ENCODE results near the gene ERC1. TPM values are rescaled to one million over a fixed set of nuclear protein-coding genes. Genes with fewer than 3 reads are reported as not detected.
A peak's percentile ranks its signal among the peaks of the same experiment; 100 is the strongest.
"Not testable (repeated sequence)": the region's sequence is repeated elsewhere in the genome, so short reads cannot be mapped to it uniquely, and the experiment has no call there.

The ERC1 gene
- total RNA-seq, 1 donor from 2014 or later: 16.6 TPM

DNA sequence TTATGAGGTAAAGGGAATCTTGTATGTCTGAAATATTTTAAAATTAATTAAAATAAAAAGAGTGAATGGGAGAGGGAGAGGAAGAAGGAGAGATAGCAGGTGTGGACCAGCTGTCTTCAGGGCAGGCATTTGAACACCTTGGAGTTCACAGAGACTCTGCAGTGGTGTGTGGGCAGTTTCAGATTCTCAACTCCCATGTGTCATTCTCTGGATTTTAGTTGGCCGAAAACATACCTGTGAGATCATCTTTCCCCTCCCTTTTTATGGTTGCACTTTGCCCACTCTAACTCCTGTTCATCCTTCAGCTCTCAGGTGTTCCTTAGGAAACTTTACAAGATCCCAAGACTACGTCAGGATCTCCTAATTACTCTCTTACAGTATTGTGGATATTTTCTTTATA lies 108.1 kb downstream of the ERC1 start:
- FAIRE-seq (no peak), DNase-seq (ENCODE audit: low read depth) (no peak)
- TF ChIP-seq, protein P1, sequence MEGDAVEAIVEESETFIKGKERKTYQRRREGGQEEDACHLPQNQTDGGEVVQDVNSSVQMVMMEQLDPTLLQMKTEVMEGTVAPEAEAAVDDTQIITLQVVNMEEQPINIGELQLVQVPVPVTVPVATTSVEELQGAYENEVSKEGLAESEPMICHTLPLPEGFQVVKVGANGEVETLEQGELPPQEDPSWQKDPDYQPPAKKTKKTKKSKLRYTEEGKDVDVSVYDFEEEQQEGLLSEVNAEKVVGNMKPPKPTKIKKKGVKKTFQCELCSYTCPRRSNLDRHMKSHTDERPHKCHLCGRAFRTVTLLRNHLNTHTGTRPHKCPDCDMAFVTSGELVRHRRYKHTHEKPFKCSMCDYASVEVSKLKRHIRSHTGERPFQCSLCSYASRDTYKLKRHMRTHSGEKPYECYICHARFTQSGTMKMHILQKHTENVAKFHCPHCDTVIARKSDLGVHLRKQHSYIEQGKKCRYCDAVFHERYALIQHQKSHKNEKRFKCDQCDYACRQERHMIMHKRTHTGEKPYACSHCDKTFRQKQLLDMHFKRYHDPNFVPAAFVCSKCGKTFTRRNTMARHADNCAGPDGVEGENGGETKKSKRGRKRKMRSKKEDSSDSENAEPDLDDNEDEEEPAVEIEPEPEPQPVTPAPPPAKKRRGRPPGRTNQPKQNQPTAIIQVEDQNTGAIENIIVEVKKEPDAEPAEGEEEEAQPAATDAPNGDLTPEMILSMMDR (IDR thresholded peaks at IDR 0.05; ENCODE audit: insufficient read depth, low read length, severe bottlenecking): no peak
- no peaks in the 10 kb centered on the region for H3K27me3 ChIP-seq (ENCODE audit: control insufficient read depth, insufficient read depth, low read length)
- H3K36me3 ChIP-seq (ENCODE audit: control insufficient read depth, insufficient read depth, low read length): peaks cover 3% of the 10 kb centered on the region
- no peak overlapping the region for H3K4me3 ChIP-seq (ENCODE audit: low read depth, low read length)

DNA sequence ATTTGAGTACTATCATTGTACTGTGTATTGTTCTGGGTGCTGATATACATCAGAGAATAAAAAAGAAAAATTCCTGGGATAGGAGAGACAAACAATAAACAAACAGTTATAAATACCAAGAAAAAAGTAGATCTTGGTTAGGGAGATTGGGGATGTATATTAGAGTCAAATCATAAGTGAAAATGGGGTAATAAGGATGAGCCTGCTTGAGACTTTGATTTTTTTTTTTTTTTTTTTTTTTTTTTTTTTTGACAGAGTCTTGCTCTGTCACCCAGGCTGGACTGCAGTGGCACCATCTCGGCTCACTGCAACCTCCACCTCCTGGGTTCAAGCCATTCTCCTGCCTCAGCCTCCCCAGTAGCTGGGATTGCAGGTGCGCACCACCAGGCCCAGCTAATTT lies 108.6 kb downstream of the ERC1 start:
- not testable (repeated sequence) for H3K4me3 ChIP-seq (ENCODE audit: low read depth, low read length); DNase-seq (ENCODE audit: low read depth); FAIRE-seq; H3K36me3 ChIP-seq (ENCODE audit: control insufficient read depth, insufficient read depth, low read length); H3K27me3 ChIP-seq (ENCODE audit: control insufficient read depth, insufficient read depth, low read length)

DNA sequence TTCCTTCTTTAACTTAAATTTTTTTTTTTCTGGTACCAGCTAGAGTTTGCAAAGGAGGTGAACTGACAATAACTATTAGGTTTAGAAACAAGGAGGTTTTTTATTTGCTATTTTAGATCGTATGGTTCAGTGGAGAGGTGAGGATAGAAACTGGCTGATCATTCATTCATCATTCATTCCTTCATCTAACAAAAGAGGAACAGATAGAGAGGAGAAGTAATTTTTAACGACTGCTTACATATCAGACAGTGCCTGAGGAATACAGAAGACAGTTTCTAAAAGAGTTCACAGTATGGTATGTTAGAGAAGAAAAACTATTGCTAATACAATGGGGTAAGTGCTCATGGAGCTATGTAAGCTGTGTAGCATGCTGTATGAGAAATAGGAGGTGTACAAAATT lies 111.1 kb downstream of the ERC1 start:
- Histone ChIP-seq H3K27me3 (ENCODE audit: control insufficient read depth, insufficient read depth, low read length) (no peaks in the 10 kb centered on the region), H3K4me3 (ENCODE audit: low read depth, low read length) (no peak overlapping the region), H3K36me3 (ENCODE audit: control insufficient read depth, insufficient read depth, low read length) (peaks cover 4% of the 10 kb centered on the region)
- FAIRE-seq: no peak
- TF ChIP-seq, protein P1 (IDR thresholded peaks at IDR 0.05; ENCODE audit: insufficient read depth, low read length, severe bottlenecking): no peak
- no peak for DNase-seq (ENCODE audit: low read depth)

DNA sequence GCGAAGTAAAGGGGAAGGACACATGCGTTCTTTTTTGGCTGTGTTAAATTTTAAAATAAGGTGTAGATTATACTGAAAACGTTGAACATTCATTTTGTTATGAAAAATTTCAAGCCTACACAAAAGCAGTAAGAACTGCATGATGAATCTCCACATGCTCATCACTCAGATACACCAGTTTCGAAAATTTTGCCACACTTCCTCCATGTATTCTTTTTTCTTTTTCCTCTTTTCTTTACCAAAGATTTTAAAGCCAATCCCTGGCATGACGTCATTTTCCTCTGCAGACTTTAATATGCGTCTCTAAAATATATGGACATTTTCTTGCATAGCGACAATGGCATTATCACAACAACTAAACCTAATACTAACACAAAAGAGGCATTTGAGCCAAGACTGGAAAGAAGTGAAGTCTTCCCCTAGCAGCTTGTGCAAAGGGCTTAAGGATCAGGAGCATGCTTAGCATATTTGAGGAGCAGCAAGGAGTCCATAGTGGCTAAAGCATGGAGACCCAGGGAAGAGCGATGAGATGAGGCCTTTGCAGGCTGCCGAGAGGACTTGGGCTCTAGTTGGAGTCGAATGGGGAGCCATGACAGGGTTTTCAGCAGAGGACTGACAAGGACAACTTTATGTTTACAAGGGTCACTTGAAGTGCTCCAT lies 111.9 kb downstream of the ERC1 start:
- DNase-seq (ENCODE audit: low read depth) (no peak), FAIRE-seq (no peak)
- Histone ChIP-seq H3K4me3 (ENCODE audit: low read depth, low read length) (no peak overlapping the region), H3K27me3 (ENCODE audit: control insufficient read depth, insufficient read depth, low read length) (no peaks in the 10 kb centered on the region), H3K36me3 (ENCODE audit: control insufficient read depth, insufficient read depth, low read length) (peaks cover 4% of the 10 kb centered on the region)
- TF ChIP-seq, protein P1 (IDR thresholded peaks at IDR 0.05; ENCODE audit: insufficient read depth, low read length, severe bottlenecking): no peak

DNA sequence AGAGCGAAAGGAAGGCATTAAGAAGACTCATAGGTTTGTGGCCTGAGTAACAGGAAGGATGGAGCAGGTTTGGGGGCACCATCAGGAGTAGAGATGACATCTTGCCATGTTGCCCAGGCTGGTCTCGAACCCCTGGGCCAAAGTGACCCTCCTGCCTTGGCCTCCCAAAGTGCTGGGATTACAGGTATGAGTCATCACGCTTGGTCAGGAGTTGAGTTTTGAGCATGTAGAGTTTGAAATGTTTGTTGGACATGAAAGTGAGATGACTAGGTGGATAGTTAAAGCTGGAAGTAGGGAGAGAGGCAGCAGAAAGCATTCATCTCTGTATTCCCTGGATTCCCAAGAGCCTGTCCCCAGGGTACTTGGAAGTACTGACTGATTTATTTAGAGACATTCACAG lies 112.6 kb downstream of the ERC1 start:
- Histone ChIP-seq H3K4me3 (ENCODE audit: low read depth, low read length) (no peak overlapping the region), H3K27me3 (ENCODE audit: control insufficient read depth, insufficient read depth, low read length) (no peaks in the 10 kb centered on the region), H3K36me3 (ENCODE audit: control insufficient read depth, insufficient read depth, low read length) (peaks cover 4% of the 10 kb centered on the region)
- DNase-seq (ENCODE audit: low read depth): peak; percentile 12
- FAIRE-seq: peak; percentile 66
- TF ChIP-seq, protein P1 (IDR thresholded peaks at IDR 0.05; ENCODE audit: insufficient read depth, low read length, severe bottlenecking): no peak

DNA sequence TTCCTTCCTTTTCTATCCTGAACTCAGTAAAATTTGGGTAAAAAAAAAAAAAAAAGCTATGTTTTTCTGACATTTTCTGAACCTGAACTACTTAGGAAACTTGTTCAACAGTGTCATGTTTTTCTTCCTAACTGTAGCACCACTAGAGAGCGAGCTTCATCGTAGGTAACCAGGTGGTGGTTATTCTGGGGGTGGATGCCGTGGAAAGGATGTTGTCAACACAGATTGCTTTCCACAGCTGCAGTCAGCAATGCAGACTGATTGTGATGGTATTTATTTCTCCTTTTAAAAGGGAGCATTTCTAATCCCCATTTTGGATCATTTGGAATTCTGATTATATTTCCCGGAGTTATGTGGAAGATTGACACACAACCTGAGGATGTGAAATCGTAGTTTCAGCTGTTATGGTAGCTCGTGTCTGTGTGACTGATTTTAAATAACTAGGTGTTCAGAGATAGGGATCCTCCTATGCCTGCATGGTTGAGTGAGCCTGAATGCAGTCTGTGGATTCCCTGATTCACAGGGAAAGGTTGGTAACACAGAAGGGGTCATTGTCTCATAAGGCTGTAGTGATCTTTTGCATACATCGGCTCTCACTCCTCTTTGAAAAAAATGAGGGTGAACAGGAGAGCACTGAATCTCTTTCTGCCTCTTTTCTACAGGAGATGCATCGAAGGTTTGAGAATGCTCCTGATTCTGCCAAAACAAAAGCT lies 113.2 kb downstream of the ERC1 start:
- FAIRE-seq: no peak

More for the DNA sequence above, 113.2 kb downstream of the ERC1 start:
- H3K4me3 ChIP-seq (ENCODE audit: low read depth, low read length): no peak overlapping the region
- peaks cover 4% of the 10 kb centered on the region for H3K36me3 ChIP-seq (ENCODE audit: control insufficient read depth, insufficient read depth, low read length)
- DNase-seq (ENCODE audit: low read depth): no peak
- no peaks in the 10 kb centered on the region for H3K27me3 ChIP-seq (ENCODE audit: control insufficient read depth, insufficient read depth, low read length)
- TF ChIP-seq, protein P1 (IDR thresholded peaks at IDR 0.05; ENCODE audit: insufficient read depth, low read length, severe bottlenecking): no peak

Data from bronchial epithelial cell (primary cell).